Femur (tissue), 1 donor: ENCODE measurements around the gene NSDHL.

Source experiments
- DNase-seq: peaks from one replicate; pipeline ENCODE4 v3.0.0-alpha.2; 2017

Gene NSDHL

DNA sequence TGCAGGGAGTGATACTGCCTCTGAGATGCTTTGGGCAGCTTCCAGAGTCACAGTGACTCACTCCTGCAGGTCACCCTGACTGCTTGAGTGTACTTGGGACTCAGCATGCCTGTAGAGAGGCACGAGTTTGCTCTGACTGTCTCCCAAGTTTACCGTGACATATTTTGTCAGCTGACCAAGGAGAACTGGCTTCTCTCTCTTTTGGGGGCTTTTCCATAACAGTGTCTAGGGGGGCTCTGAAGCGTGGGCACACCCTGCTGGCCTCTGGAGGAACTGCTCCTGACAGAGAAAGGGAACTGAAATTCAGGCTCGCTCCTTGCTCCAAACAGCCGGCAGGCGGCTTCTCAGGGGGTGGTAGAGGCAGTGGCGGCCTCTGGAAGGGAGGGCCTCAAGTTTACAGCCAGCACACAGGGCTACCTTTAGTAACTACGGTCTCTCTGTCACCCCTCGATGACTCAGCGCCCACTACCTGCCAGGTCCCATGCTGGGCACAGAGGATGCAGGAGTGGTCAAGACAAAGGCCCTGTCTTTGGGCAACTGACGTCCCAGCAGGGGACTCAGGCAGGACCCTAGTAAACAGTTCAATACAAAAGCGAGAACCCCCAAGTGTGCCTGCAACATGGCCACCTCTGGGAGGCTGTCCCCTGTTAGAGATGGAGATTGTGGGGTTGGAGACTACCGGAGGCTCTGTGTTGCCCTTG lies 84.8 kb downstream of the NSDHL start:
- DNase-seq = no peak

DNA sequence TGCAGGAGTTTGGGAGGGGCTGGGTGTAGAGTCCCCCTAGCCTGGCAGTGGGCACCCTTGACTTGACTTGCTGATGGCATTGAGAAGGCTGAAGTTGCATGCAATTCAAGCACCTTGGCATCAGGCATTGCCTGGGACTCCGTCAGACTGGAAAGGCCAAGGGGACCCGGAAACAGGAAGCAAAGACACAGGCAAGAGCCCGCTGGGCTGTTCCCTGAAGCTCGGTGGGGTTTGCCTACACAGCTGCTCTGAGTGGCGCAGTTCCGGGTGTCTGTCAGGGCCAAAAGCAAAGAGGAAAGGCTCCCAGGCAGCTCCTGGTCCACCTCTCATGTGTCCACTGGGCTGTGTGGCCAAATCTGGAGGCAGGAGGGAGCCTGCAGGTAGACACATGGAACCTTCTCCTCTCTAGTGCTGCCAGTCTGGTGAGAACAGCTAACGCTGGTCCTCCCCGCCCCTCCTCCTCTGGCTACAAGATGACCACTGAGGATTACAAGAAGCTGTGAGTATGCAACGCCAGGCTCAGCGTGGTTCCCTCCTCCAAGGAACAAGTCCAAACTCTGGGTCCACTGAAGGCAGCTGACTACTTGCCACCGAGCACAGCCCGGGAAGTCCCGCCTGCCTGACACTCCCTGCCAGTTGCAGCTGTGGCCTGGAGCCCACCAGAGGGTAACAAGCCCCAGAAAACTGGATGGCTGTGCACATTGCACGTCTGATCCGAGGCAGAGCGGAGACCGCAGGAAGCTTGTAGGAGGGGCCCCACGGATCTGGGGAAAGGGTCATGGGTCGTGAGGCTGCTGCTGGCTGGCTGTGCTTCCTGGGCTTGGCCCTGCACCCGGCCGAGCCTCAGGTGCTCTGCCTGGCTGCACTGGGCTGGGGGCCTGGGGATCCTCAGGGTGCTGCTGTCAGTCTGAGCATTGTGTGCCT lies 87.1 kb downstream of the NSDHL start:
- no peak for DNase-seq

DNA sequence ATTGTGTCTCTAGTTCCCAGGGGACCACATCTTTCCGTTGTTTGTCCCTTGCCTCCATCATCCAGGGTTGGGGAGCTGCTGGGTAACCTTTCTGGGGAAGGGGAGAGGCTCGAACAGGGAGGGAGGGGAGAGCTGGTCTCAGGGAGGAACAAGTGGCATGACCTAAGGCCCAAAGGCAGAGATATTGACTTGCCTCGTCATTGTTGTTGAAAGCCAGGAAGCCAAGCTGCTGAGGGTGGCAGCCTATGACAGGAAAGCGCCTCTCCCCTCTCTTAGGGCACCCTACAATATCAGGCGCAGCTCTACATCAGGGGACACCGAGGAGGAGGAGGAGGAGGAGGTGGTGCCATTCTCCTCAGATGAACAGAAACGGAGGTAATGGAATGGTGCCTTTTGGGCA lies 87.8 kb downstream of the NSDHL start:
- no peak for DNase-seq
